ENCODE data around the gene PLAA.

Gene PLAA

DNA sequence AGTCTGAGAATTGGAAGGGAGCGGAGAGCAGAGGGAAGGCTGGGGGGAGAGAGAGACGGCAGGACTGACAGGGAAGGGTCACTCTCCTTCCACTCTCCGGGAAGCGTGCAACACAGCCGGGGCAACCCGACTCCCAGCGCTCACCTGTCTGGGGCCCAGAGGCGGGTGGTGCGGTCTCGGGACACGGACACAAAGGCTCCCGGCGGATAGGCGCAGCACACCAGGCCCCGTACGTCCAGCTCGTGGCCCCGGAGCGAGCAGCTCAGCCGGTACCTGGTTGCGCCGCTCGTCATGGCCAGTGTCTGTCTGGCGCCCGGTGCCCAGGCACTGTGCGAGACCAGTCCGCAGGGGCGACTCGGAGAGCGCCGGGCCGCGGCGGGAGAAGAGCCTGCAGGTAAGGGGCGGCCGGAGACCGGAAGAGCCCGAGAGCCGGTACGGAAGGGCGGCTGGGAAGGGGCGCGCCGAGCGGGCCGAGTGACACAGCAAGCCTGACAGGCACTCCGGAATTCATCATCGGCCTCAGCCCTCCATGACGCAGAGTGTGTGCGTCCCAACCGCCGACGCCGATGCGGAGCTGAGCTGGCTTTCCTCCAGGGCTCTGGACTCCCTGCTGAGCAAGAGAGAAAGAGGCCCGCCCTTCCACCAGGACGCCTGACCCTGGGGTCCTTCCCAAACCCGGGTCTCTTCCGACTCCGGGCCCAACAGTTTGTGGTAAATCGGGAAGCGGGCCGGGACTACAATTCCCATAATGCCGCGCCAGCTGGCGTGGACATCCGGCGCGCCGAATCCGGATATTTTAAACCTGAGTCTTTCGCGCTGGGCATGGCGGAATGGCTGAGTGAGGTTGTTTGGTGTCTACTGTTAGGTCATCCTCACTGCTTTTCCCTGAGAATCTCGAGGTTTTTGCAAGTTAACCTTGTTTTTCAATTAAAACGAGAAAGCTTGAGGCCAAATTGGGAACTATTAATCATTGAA, at the start of gene PLAA:
Gene PLAA, minus strand, starts transcription at position 490 of the 975 bp plus-strand sequence. Its CDS starts 197 bp downstream, at position 293.
- peak; percentile 83 to 86 for DNase-seq

DNA sequence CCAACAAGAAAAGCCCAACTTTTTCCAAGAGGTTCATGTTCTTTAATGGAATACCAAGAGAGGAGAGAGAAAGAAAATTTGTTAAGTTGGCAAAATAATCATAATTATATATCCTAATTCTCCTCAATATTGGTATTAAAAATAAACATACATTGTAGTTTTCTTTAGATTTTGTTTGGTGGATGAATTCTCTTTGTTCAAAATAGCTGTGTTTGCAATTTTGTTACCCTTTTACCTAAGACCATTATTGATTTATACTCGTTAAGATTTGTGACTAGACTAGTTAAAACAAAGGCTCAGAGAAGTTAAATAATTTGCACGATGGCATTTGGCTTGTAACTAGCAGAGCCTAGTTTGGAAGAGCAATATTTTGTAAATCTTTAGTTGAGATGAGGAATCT, 48.8 kb upstream of the PLAA start:
- DNase-seq: no peak

DNA sequence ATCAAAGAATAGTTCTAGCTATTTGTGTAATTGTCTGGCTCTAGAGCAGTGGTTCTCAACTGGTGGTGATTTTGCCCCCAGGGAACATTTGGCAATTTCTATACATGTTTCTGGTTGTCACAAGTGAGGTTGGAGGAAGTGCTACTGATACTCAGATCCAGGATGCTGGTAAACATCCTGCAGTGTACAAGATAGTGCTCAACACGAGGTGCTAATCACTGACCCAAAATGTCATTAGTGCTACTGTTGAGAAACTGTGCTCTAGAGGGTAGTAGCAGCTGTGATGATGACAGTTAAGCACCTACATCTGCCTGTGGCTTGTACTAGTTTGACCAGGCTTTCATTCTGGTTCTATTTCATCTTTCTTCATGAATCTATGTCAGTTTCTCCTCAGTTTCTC, 36.3 kb upstream of the PLAA start:
- no peak for DNase-seq

DNA sequence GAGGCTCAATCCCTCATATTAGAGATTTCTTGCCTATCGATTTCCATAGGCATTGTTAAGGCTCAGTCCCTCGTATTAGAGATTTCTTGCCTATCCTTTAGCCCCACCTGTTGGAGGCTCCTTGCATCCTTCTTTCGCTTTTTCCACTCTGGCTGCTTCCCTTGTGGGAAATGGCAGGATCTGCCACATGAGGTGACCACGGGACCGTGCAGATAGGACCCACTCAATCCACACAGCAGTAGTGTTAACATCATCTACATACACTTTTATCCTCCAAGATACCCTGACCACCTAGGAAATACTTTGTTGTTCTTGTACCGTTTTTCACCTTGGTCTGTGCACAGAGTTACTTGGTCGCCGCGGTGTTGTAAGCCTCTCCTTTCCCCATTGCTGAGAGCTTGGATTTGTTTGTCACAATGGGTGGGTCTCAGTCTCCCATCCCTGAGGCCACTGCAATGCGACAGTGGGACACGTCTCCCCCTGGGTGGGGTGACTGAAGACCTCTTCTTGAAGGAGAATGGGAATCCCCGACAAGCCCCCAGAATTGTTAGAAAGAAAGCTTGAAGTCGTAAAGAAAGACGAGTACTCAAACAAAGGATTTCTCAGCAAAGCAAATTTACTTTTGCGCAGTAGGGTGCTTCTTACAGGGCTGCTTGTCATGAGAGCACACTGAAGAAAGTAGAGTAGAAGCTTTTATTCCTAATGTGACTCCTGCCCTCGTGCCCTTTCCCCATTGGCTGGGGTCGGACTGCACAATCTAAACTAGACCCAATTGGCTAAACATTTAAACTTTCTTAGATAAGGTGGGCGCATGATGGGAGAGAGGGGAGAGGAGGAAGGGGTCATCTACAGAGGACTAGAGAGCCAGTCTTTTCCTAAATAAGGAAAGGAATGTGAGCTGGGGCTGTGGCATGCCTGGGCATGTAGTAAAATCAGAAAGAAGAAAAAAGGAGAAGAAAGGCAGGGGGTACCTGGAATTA, 29.0 kb upstream of the PLAA start:
- no peak for DNase-seq

DNA sequence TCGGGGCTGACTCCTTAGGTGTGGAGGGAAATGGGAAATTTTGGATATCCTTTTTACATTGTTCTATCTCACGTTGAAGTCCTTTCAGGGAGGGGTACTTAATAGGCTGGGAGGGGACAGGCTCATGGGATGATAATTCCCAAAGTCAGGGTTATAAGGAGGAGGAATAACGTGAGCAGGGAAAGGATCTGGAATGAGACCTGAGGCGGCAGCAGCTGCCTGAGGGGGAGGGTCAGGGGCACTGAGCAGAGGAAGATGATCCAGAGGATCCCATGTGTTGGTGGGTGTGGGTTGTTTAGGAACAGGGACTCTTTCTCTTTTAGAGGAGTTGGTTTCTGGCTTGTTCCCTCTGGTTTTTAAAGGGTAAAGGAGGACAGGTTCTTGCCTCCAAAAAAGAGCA, 27.9 kb upstream of the PLAA start:
- DNase-seq: no peak

DNA sequence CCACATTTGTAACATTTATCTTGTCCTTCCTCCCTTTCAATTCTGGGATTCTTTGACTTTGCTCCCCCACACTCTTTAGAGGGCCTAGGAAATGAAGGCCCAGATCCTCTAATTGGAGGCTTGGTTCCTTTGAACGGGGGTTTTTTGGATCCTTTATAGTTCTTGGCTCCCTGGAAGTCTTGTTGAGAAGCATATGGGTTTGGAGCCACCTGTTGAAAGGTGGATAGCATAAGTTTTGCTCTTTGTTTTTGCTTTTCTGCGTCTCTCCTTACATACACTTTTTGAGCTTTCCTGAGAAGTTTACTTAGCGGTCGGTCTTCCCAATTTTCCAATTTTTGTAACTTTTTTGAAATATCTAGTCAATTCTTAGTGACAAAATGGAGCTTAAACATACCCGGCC, 26.9 kb upstream of the PLAA start:
- no peak for DNase-seq

DNA sequence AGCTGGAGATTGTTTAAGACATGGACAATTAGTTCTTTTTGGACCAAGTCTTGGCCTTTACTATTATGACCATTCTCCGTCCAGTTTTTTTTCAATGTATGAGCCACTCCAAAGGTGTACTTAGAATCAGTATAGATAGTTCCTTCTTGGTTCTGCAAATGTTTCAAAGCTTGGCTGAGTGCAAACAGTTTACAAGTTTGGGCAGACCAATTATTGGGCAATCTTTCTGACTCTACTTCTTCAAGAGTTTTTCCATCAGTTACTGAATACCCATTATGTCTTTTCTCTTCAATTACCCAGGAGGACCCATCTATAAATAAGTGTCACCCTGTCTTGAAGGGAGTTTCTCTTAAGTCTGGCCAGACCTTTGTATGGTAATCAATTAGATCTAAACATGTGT, 24.7 kb upstream of the PLAA start:
- no peak for DNase-seq

DNA sequence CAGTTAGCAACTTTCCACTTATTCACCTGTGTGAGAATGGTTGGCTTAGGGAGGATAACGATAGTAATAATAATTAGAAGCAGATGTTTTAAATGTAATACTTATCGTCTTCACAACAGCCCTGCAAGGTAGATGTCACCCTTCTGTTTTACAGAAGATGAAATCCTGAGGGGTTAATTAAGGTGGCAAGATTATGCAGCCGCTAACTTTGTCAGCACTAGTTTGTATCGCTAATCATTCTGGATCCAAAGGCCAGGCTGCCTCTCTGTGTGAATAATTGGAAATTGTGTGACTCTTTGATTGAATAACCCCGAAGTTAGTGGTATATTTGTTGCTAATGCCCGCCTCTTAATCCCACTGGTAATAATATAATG, 9.8 kb upstream of the PLAA start:
- no peak for DNase-seq

DNA sequence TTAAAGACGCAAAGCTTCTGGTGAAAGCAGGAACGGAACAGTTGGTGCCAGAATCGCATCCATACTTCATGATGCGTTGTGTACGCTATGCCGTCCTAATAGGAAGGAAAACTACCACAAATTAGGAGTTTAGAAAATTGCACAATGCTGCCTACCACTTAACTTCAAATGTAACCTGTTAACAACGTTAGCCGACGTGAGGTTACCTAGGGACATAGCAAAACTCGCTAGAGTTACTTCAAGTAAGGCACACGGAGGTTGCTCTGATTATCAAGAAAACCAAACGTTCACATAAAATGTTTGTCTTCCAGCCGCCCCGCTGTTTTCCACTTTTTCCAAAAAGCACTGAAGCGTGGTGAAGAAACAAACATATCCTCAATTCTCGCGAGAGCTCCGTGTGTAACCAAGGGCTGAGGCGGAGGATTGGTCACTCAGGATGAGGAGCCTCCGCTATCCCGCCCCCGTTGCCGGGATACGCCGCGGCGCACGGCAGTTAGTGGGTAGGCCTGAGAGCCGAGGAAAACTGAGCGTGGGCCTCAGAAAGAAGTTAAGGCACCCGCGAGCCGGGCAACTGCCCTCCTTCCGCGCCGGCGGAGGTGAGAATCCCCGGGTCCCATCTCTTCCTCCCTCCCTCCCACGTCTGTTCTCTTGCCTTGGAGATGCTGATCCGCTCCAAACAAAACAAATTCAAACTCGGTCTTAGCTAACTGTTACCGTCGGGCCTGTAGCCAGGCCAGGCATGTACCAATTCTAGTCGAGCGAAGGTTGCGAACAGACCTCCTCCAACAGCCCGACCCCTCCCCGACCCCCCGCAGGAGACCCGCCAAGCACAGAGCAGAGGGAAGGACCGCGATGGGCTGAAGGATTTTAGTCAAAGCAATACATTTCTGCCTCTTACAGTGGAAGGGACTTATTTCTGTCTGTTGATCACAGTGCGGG, 9.1 kb upstream of the PLAA start, which contains the start of gene IFT74:
Gene IFT74, plus strand, starts transcription at position 492 of the 939 bp plus-strand sequence. CDS start 5,556 bp downstream, outside the sequence.
- DNase-seq: peak; percentile 93 to 95

DNA sequence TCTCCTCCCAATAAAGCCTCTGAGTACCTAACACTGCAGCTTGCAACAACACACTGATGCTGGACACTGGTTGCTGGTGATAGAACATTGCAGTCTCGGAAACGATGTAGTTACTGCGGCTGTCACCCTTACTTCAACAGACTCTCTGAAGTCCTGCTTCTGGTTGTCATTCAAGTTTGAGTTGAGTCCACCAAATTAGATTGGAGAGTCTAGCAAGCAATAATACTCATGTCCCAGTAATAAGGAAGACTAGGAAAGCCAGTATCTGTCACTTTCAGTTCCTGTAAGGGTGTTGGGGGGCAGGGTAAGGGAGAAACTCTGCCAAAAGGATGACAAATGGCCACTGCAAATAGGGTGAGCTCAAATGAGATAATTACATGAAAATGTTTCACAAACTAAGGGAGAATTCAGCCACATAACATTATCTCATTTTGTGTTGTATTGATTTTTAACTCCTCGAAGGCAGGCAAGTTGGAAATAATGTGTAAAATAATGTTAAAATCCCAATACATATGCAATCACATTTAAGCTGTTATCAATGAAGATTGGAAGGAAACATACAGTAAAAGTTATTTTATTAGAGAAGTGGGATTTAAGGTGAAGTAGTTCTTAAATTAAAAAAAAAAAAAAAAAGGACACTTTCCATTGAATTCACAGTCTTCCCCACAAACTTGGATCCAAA, 8.3 kb upstream of the PLAA start:
- no peak for DNase-seq

DNA sequence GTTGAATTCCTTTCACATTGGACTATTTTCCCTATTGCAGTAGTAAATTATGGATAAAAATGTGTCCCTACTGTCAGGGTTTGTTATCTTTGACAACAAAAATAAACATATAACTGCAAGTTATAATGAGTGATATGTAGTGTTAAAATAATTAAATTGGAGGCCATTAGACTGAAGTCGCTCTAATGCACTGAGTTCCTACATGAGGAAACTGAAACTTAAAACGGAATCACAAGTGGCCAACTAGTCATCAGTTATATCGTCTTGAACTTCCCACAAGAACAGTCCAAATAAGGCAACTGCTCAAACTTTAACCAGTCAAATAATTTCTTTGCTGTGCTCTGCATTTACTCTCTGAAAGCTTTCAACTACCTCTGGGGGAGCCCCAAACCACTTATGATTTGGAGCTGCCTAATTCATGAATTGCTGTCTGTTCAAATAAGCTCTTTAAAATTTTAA, 7.0 kb upstream of the PLAA start:
- no peak for DNase-seq

DNA sequence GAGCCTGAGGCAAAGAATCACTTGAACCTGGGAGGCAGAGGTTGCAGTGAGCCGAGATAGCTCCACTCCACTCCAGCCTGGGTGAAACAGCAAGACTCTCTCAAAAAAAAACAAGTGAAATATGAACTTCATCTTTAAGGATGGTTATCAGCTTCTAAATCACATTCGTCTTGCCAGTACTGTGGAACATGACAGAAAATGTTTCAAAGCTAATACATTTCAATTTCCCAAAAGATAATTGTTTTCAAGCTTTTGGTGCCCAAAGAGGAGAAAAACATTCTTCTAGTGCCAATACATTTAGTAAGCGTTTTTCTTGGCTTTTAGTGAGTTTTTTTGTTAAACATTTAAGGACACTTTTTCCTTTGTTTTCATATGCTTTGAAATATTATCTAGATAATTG, 4.8 kb upstream of the PLAA start:
- no peak for DNase-seq

DNA sequence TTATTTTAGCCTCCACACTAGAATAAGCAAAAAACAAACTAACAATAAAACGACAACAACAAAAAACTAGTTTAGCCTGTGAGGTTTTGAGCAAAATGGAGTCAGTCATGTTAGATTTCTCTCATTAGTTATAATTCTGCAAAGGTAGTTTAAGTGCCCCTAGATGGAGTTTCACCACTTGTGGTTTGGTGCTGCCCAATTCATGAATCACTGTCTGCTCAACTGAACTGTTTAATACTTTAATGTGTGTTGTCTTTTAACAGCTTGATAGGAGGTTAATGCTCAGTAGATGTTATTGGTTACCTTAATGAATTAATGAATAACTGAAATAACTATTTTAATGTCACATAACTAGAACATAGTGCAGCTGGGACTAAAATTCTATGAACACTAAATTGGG, 3.5 kb upstream of the PLAA start:
- DNase-seq: no peak

DNA sequence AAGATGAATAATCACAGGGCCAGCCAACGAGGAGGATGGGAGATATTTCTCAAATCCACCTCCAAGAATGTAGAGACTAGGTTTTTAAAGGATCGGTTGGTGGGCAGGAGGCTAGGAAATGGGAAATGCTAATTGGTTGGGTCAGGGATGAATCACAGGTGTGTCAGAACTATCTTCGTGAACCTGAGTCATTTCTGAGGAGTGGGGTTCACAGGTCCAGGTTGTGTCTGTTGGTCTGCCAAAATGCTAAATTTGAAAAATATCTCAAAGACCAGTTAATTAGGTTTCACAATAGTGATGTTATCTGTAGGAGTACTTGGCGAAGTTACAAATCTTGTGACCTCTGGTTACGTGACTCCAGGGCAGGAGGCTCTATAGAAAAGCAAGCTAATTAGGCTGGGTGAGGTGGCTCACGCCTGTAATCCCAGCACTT, 2.6 kb upstream of the PLAA start:
- DNase-seq: no peak

DNA sequence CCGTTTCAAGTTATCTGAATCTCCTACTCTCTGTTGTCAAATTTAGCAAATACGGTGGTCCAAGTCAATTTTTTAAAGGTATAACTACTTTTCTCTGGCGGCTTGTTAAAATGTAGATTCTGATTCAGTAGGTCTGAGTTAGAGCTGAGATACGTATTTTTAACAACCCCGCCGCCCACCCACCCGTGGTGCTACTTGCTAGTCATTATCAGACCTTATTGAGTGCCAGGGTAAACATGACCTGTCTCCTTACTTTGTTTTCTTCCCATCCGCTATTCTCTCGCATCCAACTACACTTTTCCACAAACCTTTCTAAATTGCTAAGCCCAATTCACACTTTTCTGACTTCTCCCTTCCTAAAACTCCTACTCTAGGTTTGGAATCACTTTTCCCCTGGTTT, 694 bp upstream of the PLAA start:
- peak; percentile 51 to 55 for DNase-seq

DNA sequence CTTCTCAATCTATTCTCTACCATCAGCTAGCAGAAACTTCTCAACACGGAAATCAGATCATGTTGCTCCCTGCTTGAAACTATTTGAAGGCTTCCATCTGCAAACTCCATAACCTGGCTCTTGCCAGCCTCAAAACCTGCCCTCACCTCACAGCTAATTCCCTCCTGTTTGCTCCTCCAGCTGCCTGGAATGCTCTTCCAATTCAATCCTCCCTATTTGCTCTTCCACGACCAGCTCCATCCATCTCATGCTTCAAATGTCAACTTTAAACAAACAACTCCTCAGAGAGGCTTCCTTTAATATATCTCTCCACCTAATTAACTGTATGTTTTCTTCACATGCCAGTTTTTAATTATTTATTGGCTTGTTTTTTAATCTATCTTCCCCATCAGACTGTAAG, 1.5 kb downstream of the PLAA start:
- no peak for DNase-seq

DNA sequence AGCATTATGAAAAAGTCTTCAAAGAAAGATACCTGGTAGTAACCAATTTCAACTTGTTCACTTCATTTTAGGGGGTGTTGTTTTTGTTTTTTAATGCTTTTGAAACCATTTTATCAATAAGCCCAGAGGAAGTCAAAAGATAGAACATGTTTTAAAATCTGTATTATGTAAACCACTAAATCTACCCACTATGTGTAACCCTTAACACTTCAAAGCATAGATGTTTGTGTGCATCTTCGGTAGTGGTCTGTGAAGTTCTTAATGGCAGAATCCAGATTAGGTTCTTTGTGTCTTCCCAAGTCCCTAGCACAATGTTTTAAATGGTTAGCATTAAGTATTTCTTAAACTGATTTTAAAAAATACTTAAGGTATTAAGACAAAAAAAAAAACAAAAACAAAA, 6.3 kb downstream of the PLAA start:
- no peak for DNase-seq

DNA sequence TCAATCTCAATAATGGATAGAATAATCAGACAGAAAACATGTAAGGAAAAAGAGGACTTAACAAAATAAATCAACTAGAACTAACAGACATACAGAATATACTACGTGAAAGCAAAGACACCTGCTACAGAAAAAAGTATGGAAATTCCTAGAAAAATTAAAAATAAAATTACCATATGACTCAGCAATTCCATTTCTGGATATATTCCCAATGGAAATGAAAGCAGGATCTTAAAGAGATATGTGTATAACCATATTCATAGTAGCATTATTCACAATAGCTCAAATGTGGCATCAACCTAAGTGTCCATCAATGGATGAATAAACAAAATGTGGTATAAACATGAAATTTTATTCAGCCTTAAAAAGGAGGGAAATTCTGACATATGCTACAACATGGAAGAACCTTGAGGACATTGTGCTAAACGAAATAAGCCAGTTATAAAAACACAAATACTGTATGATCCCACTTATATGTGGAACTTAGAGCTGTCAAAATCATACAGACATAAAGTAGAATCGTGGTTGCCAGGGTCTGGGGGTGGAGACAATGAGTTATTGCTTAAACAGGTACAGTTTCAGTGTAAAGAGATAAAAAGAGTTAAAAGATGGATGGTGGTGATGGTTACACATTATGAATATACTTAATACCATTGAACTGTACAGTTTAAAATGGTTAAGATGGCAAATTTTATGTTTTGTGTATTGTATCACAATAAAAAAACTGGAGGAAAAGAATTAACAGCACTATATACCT, 6.9 kb downstream of the PLAA start:
- no peak for DNase-seq

DNA sequence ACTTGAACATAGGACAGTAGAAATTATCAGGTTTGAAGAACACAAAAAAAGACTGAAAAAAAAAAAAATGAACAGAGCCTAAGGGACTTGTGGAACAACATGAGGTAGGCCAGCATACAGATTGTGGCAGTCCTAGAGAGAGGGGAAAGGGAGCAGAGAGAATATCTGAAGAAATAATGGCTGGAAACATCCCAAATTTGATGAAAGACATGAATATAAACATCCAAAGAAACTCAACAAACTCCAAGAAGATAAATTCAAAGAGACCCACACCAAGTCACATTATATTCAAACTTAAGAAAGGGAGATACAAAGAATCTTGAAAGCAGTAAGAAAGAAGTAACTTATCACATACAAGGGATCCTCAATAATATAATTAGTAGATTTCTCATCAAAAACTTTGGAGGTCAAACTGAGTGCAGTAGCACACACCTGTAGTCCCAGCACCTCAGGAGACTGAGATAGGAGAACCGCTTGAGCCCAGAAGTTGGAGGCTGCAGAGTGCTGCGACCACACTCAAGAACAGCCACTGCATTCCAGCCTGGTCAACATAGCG, 9.1 kb downstream of the PLAA start:
- DNase-seq: no peak

DNA sequence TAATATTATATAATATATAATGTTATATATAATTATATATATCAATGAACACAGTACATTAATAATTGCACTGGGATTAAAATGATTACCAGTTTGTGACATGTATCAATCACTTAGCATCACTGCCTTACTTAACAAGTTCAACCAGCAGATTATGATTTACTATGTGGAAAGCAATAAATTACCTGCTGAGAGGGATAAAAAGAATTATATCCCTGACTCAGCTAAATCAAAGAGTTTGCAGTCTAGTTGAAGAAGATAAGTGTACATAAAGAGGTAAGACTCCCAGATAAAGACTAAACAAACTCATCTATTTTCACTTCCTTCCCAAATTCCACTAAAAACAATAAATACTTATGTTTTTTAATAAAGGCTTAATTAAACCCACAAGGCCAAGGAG, 11.2 kb downstream of the PLAA start:
- DNase-seq: no peak
